ENCODE measurements around the gene SRSF4. TPM values are rescaled to one million over a fixed set of nuclear protein-coding genes. Genes with fewer than 3 reads are reported as not detected.
"Not testable (repeated sequence)": the region's sequence is repeated elsewhere in the genome, so short reads cannot be mapped to it uniquely, and the experiment has no call there.

Gene SRSF4
- total RNA-seq, 1 donor from 2014 or later = 111 TPM

DNA sequence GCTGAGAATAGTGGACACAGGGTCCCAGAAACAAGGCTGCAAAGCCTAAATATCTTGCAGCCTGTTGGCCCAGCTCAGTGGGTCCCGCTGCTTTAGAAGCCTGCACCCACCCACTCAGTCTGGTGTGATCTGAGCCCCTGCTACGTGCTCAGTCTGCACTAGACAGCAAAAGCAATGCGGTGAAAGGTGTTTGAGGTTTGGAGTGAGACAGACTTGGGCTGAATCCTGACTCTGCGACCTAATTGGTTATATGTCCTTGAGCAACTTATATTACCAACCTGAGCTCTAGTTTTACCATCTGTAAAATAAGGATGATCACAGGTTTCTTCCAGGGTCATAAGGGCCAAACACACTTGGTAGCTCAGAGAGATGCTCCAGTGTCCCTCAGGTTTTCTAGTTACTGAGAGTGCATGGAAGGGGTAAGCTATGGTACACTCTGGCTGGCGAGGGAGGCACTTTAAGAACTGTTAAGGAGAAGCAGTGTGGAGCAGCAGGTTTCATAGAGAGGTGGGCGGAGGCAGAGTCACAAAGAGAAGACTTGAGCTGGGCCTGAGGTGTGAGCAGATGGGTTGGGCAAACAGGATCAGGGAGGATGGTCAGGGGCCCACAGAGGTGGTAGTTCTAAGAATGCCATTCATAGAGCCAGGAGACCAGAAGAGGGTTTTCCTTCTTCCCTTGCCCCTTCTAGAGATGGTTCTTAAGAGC lies 68.1 kb downstream of the SRSF4 start:
- Mint-ChIP-seq H3K4me1 (ENCODE audit: low read depth) (no peaks in the 10 kb centered on the region), H3K27ac (no peak overlapping the region), H3K4me3 (ENCODE audit: low read depth) (no peak overlapping the region), H3K9me3 (ENCODE audit: low read depth) (no peaks in the 10 kb centered on the region), H3K36me3 (ENCODE audit: insufficient read depth) (peaks cover 9% of the 10 kb centered on the region), H3K27me3 (no peaks in the 10 kb centered on the region)
- TF ChIP-seq, protein P1, sequence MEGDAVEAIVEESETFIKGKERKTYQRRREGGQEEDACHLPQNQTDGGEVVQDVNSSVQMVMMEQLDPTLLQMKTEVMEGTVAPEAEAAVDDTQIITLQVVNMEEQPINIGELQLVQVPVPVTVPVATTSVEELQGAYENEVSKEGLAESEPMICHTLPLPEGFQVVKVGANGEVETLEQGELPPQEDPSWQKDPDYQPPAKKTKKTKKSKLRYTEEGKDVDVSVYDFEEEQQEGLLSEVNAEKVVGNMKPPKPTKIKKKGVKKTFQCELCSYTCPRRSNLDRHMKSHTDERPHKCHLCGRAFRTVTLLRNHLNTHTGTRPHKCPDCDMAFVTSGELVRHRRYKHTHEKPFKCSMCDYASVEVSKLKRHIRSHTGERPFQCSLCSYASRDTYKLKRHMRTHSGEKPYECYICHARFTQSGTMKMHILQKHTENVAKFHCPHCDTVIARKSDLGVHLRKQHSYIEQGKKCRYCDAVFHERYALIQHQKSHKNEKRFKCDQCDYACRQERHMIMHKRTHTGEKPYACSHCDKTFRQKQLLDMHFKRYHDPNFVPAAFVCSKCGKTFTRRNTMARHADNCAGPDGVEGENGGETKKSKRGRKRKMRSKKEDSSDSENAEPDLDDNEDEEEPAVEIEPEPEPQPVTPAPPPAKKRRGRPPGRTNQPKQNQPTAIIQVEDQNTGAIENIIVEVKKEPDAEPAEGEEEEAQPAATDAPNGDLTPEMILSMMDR (IDR thresholded peaks at IDR 0.05; ENCODE audit: unreplicated experiment) = no peak
- DNase-seq (ENCODE audit: low spot score, unreplicated experiment) = no peak

DNA sequence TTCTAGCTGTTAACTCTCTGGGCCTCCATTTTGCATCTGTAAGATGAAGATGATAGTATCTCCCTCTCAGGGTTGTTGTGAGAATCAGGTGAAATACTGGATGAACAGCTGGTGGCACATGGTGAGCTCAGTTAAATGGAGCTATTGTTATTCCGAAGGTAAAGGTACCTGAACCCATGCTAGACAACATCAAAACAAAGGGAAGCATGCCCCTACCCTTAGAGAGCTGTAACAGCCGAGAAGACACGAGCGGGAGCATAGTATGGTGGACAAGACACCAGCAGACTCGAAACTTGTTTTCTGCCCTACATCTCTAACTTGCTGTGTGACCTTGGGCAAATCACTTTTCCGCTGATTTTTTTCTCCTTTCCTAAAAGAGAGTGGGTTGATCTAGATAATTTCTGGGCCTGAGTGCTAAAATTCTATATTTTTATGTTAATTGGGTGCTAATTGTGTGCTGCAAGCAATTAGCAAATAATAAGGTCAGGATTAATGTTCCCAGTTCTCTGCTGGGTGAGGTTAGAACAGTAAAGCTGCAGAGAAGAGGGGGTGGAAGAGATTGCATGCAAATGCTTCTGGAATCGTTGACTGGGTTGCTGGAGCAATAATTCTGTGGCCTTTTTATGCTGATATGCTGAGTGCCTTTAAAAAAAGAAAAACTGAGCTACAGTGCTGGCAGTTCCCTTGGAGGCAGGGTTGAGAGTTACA lies 68.8 kb downstream of the SRSF4 start:
- no peaks in the 10 kb centered on the region for H3K27me3 Mint-ChIP-seq
- H3K4me3 Mint-ChIP-seq (ENCODE audit: low read depth) = no peak overlapping the region
- TF ChIP-seq, protein P1 (IDR thresholded peaks at IDR 0.05; ENCODE audit: unreplicated experiment) = no peak
- H3K36me3 Mint-ChIP-seq (ENCODE audit: insufficient read depth) = peaks cover 6% of the 10 kb centered on the region
- H3K4me1 Mint-ChIP-seq (ENCODE audit: low read depth) = no peaks in the 10 kb centered on the region
- H3K9me3 Mint-ChIP-seq (ENCODE audit: low read depth) = no peaks in the 10 kb centered on the region
- DNase-seq (ENCODE audit: low spot score, unreplicated experiment) = no peak
- no peak overlapping the region for H3K27ac Mint-ChIP-seq

DNA sequence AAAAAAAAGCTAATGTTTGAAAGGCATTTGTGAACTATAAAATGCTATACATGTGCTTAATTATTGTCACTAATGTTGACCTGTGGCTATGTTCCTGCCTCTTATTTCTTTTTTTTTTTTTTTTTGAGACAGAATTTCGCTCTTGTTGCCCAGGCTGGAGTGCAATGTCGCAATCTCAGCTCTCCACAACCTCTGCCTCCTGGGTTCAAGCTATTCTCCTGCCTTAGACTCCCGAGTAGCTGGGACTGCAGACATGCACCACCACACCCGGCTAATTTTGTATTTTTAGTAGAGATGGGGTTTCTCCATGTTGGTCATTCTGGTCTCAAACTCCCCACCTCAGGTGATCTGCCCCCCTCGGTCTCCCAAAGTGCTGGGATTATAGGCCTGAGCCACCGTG lies 73.7 kb downstream of the SRSF4 start:
- H3K36me3 Mint-ChIP-seq (ENCODE audit: insufficient read depth); H3K4me3 Mint-ChIP-seq (ENCODE audit: low read depth); H3K27me3 Mint-ChIP-seq; H3K9me3 Mint-ChIP-seq (ENCODE audit: low read depth); H3K27ac Mint-ChIP-seq; H3K4me1 Mint-ChIP-seq (ENCODE audit: low read depth); DNase-seq (ENCODE audit: low spot score, unreplicated experiment): not testable (repeated sequence)

DNA sequence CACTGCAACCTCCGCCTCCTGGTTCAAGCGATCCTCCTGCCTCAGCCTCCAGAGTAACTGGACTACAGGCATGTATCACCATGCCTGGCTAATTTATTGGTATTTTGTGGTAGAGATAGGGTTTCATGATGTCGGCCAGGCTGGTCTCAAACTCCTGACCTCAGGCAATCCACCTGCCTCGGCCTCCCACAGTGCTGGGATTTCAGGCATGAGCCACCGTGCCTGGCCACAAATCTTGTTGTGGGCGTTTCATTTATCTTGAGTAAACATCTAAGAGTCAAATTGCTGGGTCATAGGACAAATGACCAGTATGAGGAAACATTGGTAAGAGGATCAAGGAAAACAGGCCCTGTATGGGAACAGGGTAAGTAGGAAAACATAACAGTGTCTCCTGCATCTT lies 75.9 kb downstream of the SRSF4 start:
- DNase-seq (ENCODE audit: low spot score, unreplicated experiment) = no peak
- TF ChIP-seq, protein P1 (IDR thresholded peaks at IDR 0.05; ENCODE audit: unreplicated experiment) = no peak
- H3K4me3 Mint-ChIP-seq (ENCODE audit: low read depth) = no peak overlapping the region
- H3K27me3 Mint-ChIP-seq = no peaks in the 10 kb centered on the region
- peak overlapping the region; percentile 86 for H3K27ac Mint-ChIP-seq
- peaks cover 5% of the 10 kb centered on the region for H3K4me1 Mint-ChIP-seq (ENCODE audit: low read depth)
- H3K36me3 Mint-ChIP-seq (ENCODE audit: insufficient read depth) = peaks cover 4% of the 10 kb centered on the region
- H3K9me3 Mint-ChIP-seq (ENCODE audit: low read depth) = no peaks in the 10 kb centered on the region

DNA sequence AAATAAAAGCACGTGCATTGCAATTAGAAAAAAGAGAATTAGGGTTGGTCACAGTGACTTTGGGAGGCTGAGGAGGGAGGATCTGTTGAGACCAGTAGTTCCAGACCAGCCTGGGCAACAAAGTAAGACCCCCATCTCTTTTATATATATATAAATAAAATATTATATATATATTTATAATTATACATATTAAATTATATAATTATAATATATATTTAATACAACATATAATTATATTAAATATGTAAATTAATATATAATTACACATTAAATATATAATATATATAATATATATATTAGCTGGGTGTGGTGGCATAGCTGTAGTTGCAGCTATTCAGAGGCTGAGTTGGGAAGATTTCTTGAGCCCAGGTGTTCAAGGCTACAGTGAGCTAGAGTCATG lies 81.2 kb downstream of the SRSF4 start:
- Mint-ChIP-seq H3K36me3 (ENCODE audit: insufficient read depth) (peaks cover 11% of the 10 kb centered on the region), H3K4me1 (ENCODE audit: low read depth) (no peaks in the 10 kb centered on the region), H3K27ac (no peak overlapping the region), H3K9me3 (ENCODE audit: low read depth) (no peaks in the 10 kb centered on the region), H3K27me3 (no peaks in the 10 kb centered on the region), H3K4me3 (ENCODE audit: low read depth) (no peak overlapping the region)
- TF ChIP-seq, protein P1 (IDR thresholded peaks at IDR 0.05; ENCODE audit: unreplicated experiment) = no peak
- no peak for DNase-seq (ENCODE audit: low spot score, unreplicated experiment)

DNA sequence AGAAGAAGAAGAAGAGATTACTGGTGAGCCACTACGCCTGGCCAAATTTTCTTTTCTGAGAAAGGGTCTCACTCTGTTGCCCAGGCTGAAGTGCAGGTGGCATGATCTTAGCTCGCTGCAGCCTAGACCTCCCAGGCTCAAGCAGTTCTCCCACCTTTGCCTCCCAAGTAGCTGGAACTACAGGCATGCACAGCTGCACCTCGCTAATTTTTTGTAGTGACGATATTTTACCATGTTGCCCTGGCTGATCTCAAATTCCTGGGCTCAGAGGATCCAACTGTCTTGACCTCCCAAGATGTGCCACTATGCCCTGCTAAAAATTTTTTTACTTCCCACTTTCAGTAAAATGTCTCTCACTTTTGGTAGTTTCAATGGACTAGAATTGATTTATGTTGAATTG lies 82.4 kb downstream of the SRSF4 start:
- TF ChIP-seq, protein P1 (IDR thresholded peaks at IDR 0.05; ENCODE audit: unreplicated experiment) = no peak
- Mint-ChIP-seq H3K9me3 (ENCODE audit: low read depth) (no peaks in the 10 kb centered on the region), H3K4me3 (ENCODE audit: low read depth) (no peak overlapping the region), H3K27ac (no peak overlapping the region), H3K27me3 (no peaks in the 10 kb centered on the region), H3K4me1 (ENCODE audit: low read depth) (no peaks in the 10 kb centered on the region), H3K36me3 (ENCODE audit: insufficient read depth) (peaks cover 11% of the 10 kb centered on the region)
- DNase-seq (ENCODE audit: low spot score, unreplicated experiment) = no peak
